Fibroblast of pulmonary artery (primary cell): Measurements from ENCODE around the gene KLHL13.

ENCODE experiments used
- DNase-seq: peaks from one replicate; pipeline ENCODE4 v3.0.0-alpha.2; 2010; ENCODE audit warnings: low read depth
- H3K4me3 ChIP-seq: replicated peaks from 2 replicates; pipeline ENCODE4 v1.5.1; 2011; ENCODE audit warnings: low read depth, mild to moderate bottlenecking, control low read depth, low read length, moderate library complexity
- TF ChIP-seq, protein P1 (sequence below): IDR thresholded peaks from 2 replicates; pipeline ENCODE4 v1.5.1; 2011; ENCODE audit warnings: mild to moderate bottlenecking, control low read depth, low read length, inconsistent platforms; ENCODE audit errors: missing control alignments

KLHL13 gene

DNA sequence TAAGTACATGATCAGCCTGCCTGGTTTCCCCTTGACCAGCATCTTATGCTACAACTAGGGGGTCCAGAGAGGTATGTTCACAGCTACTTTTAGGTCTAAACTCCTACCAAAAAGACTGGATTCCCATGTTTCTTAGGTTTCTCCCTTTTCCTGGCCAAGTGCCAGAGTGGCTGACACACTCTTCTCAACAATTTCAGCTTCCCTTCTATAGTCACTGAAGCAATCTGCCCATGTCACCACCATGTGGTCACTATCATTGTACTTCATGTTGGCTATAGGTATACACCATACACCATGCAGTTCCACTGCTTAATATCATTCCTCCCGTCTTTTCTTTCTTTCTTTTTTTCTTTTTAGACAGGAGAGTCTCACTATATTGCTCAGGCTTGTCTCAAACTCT, 66.9 kb downstream of the KLHL13 start:
- TF ChIP-seq, protein P1, sequence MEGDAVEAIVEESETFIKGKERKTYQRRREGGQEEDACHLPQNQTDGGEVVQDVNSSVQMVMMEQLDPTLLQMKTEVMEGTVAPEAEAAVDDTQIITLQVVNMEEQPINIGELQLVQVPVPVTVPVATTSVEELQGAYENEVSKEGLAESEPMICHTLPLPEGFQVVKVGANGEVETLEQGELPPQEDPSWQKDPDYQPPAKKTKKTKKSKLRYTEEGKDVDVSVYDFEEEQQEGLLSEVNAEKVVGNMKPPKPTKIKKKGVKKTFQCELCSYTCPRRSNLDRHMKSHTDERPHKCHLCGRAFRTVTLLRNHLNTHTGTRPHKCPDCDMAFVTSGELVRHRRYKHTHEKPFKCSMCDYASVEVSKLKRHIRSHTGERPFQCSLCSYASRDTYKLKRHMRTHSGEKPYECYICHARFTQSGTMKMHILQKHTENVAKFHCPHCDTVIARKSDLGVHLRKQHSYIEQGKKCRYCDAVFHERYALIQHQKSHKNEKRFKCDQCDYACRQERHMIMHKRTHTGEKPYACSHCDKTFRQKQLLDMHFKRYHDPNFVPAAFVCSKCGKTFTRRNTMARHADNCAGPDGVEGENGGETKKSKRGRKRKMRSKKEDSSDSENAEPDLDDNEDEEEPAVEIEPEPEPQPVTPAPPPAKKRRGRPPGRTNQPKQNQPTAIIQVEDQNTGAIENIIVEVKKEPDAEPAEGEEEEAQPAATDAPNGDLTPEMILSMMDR: no peak
- no peak for DNase-seq
- H3K4me3 ChIP-seq: no peak overlapping the region

DNA sequence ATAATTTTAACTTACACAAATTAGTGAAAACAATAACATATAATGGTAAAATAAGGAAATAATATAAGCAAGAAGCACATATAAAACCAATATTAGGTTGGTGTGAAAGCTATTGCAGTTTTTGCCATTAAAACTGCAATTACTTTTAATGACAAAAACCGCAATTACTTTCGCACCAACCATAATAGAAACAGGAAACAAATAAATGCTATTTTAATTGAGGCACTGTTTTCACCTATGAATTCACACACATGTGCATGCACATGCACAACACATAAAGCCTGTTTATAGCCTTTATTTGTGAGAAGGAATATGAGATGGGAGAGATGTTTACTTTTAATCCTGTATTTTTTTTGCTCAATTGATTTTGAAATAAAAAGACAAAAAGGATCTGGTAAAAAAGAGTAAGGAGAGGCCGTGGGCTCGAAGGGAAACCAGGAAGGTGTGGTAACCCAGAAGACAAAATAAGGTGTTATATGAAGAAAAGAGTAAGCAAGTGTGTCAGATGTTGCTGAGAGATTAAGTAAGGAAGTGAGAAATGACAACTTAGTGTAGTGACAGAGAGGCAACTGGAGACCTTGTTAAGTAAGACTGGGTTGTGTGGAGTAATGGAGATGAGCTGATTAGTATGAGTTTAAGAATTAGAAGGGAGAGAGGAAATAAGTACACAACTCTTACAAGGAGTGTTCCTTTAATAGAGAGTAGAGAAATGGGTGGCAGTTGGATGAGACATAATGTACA, 69.0 kb downstream of the KLHL13 start:
- no peak overlapping the region for H3K4me3 ChIP-seq
- TF ChIP-seq, protein P1: no peak
- DNase-seq: no peak

DNA sequence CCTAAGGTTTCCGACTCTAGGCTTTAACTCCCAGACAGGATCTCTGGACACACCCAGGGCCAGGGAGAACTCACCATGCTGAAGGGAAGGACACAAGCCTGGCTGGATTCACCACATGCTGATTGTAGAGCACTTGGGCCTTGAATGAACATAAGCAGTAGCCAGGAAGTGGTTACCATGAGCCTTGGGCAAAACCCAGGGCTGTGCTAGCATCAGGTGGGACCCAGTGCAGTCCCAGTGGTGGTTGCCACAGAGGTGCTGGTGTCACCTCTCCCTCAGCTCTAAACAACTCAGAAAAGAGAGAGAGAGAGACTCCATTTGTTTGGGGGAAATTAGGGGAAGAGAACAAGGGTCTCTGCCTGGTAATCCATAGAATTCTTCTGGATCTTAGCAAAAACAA, 77.0 kb downstream of the KLHL13 start:
- no peak for DNase-seq
- TF ChIP-seq, protein P1: no peak
- no peak overlapping the region for H3K4me3 ChIP-seq

DNA sequence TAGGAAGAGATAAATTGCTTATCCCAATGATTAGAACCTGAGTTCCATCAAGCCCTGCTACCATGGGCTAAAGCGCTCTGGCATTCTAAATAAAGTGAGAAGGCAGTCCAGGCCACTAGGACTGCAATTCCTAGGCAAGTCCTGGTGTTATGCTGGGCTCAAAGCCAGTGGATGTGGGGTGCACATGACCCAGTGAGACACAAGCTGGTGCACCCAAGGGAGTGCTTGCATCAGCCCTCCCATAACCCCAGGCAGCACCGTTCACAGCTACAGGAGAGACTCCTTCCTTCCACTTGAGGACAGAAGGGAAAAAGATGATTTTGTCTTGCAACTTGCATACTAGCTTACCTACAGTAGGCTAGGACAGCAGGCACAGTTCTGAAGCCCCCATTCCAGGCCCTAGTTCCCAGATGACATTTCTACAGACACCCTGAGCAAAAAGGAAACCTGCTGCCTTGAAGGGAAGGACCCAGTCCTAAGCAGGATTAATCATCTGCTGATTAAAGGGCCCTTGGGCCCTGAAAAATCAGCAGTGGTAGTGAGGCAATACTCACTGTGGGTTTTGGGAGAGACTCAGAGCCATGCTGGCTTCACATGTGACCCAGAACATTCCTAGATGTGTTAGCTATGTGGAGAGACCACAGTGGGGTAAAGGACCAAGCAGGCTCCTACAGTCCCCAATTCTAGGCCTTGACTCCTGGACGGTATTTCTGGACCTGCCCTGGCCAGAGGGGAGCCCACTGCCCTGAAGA, 77.8 kb downstream of the KLHL13 start:
- TF ChIP-seq, protein P1: no peak
- no peak overlapping the region for H3K4me3 ChIP-seq
- no peak for DNase-seq

GRCh38 chrX:118026631-118027030, 90.0 kb downstream of the KLHL13 start:
- DNase-seq: no peak
- TF ChIP-seq, protein P1: no peak
- H3K4me3 ChIP-seq: no peak overlapping the region

GRCh38 chrX:118025226-118025625, 91.4 kb downstream of the KLHL13 start:
- TF ChIP-seq, protein P1: no peak
- H3K4me3 ChIP-seq: no peak overlapping the region
- no peak for DNase-seq
